AG10803 (cell line): ENCODE data around the gene PHOX2A.

ENCODE experiments used
- DNase-seq: peaks from one replicate; pipeline ENCODE4 v3.0.0; 2010; ENCODE audit warnings: low read depth
- H3K4me3 ChIP-seq: 2 replicates; pipeline ENCODE4 v1.5.1; 2011; ENCODE audit warnings: mild to moderate bottlenecking, low read length, control low read depth
- TF ChIP-seq, protein P1 (sequence below): conservative IDR thresholded peaks from 2 replicates; pipeline ENCODE4 v1.5.1; 2011; ENCODE audit warnings: mild to moderate bottlenecking, low read length, control low read depth, inconsistent platforms

PHOX2A gene

DNA sequence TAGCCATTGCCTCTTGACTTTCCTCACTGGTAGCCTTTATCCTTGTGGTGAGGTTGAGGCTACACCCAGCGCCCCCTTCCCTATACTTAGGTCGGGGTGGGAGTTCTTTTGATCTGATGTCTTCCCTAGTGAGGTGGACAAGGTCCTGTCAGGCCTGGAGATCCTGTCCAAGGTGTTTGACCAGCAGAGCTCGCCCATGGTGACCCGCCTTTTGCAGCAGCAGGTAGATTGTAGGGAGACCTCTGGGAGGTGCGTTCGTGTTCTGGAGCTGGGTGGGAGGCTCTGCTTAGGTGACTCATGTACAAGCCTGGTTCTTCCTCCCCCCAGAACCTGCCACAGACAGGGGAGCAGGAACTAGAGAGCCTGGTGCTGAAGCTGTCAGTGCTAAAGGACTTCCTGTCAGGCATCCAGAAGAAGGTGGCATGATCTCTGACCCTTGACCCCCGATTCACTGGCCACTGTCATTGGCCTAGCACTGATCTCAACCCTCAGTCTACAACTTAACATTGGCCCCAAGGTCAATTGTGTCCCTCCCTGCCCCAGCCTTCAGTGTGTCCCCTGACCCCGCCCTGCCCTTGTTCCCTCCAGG lies 14.5 kb downstream of the PHOX2A start:
- H3K4me3 ChIP-seq = no peak overlapping the region
- TF ChIP-seq, protein P1, sequence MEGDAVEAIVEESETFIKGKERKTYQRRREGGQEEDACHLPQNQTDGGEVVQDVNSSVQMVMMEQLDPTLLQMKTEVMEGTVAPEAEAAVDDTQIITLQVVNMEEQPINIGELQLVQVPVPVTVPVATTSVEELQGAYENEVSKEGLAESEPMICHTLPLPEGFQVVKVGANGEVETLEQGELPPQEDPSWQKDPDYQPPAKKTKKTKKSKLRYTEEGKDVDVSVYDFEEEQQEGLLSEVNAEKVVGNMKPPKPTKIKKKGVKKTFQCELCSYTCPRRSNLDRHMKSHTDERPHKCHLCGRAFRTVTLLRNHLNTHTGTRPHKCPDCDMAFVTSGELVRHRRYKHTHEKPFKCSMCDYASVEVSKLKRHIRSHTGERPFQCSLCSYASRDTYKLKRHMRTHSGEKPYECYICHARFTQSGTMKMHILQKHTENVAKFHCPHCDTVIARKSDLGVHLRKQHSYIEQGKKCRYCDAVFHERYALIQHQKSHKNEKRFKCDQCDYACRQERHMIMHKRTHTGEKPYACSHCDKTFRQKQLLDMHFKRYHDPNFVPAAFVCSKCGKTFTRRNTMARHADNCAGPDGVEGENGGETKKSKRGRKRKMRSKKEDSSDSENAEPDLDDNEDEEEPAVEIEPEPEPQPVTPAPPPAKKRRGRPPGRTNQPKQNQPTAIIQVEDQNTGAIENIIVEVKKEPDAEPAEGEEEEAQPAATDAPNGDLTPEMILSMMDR = no peak
- DNase-seq = no peak

DNA sequence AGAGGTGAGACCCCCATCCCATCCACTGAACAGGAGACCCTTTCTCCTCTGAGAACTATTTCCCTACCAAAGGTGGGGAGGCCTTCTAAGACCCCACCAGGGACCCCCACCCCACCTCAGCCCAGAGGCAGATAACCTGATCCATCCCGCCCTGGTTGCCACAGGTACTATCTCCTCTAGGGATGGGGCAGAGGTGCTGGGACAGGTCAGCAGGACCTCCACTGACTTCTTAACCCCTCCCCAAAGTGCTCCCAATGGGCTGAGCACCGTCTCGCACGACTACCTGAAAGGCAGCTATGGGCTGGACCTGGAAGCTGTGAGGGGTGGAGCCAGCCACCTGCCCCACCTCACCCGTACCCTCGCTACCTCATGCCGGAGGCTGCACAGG lies 15.1 kb downstream of the PHOX2A start:
- TF ChIP-seq, protein P1 = no peak
- H3K4me3 ChIP-seq = no peak overlapping the region
- DNase-seq = no peak

DNA sequence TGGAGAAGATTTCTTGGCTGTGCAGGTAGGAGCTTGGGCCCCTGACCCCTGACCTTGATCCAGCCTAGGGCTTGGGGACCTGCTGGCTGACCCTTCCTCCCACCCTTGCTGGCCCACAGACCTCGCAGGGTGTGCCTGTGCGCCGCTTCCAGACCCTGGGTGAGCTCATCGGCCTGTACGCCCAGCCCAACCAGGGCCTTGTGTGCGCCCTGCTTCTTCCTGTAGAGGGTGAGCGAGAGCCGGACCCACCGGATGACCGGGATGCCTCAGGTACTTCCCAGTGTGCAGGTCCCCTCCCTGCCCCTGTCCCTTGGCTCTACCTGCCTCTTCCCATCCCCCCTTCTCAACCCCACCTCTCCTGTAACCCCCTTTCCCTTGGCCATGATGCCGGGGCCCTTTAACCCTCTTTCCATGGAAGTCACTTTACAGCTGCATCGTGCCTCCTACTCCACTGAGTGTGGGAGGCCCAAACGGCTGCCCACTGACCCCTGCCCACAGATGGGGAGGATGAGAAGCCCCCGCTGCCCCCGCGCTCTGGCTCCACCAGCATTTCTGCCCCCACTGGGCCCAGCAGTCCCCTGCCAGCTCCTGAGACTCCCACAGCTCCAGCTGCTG lies 15.6 kb downstream of the PHOX2A start:
- TF ChIP-seq, protein P1 = no peak
- H3K4me3 ChIP-seq = no peak overlapping the region
- no peak for DNase-seq

DNA sequence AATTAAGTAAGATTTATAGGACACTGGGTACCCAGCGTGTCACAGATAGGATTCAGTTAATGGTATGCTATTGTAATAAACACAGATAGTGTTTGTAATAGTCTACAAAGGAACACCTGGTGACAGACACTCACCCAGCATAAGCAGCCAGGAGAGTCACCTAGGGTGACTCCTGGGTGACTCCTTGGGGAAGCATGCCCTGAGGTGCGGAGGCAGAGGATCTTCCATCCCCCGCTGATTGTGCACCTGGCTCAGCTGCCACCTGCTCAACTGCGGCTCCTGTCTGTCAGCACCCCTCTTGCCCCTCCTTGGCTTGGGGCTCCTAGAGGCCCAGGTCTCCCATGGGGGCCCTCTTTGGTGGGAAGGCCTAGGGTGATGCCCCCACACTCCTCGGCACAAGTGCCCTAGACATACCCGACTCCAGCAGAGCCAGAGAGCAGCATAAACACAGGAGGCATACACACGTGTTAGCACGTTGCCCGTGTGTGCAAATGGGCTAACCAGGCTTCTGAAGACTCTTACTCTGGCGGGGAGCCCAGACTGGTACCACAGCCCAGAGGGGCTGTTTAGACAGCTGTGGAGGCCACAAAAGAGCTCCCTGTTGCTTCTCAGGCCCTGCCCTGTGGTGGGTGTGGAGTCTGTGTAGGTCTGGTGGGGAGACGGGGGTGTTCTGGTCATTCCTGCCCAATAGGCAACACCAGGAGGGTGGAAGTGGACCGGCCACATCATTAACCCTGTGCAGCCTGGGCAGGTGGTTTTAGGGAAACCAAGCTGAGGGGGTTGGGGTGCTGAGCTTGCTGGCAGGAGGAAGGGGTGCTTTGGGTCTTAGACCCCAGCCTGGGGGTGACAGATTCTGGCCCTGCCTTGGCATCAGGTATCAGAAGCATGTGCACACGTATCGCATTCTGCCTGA lies 16.4 kb downstream of the PHOX2A start:
- TF ChIP-seq, protein P1 = no peak
- no peak overlapping the region for H3K4me3 ChIP-seq
- DNase-seq = peak; percentile 23

DNA sequence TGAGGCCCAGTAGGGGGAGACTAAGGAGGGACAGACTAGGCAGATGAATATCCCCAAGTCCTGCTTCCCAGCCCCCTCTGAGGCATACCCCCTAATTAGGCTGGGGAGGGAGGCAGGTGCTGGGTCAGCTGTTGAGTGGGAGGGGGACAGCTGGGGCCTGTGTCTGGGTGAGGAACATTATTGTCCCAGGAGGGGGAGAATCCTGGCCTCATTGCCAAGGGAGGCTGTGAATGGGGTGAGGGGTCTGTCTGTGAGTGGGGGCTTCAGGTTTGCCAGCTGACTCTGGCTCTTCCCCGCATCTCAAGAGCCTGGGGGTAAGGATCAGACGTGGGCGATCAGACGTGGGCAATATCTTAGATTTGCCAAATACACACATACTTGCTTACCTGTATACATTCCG lies 17.3 kb downstream of the PHOX2A start:
- TF ChIP-seq, protein P1 = no peak
- H3K4me3 ChIP-seq = no peak overlapping the region
- no peak for DNase-seq

DNA sequence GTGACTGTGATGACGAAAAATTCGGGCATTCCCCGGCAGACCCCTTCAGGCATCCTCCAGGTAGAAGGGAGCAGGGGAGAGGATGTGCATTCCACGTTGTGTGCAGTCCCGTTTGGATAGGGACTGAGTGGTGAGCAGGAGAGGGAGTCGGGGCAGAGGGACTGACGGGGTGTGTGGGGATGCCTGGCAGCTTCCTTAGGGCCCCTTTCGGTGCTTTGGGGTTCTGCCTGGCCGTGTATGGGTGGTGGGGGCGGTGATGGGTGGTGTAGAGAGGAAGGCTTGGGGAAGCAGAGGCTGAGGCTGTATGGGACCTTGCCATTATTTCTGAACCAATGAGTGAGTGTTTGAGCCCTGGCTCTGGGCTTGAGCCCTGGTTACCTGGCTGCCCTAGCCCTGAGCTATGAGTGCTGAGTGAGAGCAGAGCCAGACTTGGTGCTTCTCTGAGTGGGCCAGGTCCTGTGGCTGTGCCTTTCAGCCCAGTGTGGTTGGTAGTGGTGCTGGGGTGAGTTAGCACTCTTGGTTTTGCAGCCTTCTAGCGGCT lies 18.5 kb downstream of the PHOX2A start:
- no peak for DNase-seq
- H3K4me3 ChIP-seq = peak overlapping the region; percentile 95
- TF ChIP-seq, protein P1 = no peak
